GM08714 (cell line): Measurements from ENCODE around the gene SERTM1.

Source experiments
- H3K4me3 ChIP-seq: fragments of 200-500 bp; sonication (Bioruptor generic); 2 replicates; pipeline ENCODE4 v1.5.1; 2014; ENCODE audit warnings: mild to moderate bottlenecking, low read length, inconsistent platforms
- ZNF274 ChIP-seq: IDR thresholded peaks from 2 replicates; pipeline ENCODE4 v1.6.1; 2012; ENCODE audit warnings: mild to moderate bottlenecking, low read depth, low read length

SERTM1 gene

DNA sequence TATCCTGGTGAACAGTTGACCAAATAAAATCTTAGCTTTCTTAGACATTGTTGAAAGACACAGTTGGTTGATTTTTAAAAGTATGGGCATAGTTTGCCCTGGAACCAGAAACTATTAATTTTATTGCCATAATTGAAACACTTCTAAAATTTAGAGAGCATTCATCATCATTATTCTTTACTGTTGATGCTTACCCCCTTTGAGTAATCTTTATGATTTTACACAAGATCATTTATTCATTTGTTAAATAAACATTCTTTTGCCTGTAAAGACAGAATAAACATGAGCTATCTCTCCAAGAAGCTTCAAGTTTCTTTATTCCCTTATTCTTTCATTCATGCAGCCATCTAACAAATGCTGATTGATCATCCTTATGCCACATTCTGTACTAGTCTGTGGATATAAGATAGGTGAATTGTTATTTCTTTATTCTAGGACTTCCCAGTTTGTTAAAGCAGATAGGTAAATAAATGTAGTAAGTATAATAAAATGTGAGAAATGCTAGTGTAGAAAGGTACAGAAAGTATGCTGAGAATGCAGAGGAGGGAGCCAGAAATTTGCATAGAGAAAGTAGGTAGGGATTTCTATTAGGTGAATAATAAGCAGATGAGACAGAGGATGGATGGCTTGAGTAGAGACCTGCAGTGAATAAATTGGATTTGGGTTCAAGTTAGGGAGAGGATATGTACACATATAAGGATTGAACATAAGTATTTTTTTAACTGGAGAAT, 8.2 kb downstream of the SERTM1 start:
- TF ChIP-seq ZNF274, result no peak
- no peak overlapping the region for H3K4me3 ChIP-seq

DNA sequence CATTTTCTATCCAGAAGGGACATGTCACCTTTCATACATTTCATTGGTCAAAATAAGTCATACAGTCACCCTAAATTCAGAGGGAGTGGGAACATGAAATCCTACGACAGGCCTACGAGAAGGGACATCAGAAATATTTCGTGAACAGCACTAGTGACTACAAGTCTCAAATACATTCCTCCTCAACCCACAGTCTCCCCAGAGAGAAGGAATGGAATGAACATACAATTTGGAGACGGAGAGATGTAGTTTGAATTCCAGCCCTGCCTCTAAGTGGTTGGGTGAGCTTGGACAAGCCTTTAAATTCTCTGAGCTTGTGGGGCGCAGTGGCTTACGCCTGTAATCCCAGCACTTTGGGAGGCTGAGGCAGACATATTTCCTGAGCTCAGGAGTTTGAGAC, 9.9 kb downstream of the SERTM1 start:
- H3K4me3 ChIP-seq, result no peak overlapping the region
- TF ChIP-seq ZNF274, result no peak

DNA sequence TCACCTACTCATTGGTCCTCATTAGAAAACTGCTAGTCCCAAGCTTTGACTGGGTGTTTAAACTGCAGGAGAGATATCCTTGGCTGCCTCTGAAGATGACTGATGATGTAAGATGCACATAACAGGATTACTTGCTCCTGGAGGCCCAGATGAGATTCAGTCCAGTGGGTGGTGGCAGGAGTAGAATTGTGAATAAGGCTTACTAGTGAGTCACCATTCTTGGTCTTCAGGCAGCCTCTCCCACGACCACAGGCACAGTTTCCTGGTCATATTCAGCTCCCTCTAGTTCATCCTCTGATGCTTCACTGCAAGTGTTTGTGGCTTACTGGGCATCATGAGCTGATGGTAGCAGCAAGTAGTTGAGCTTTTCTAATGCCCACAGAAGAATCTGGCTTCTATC, 12.1 kb downstream of the SERTM1 start:
- H3K4me3 ChIP-seq, result no peak overlapping the region
- no peak for TF ChIP-seq ZNF274

DNA sequence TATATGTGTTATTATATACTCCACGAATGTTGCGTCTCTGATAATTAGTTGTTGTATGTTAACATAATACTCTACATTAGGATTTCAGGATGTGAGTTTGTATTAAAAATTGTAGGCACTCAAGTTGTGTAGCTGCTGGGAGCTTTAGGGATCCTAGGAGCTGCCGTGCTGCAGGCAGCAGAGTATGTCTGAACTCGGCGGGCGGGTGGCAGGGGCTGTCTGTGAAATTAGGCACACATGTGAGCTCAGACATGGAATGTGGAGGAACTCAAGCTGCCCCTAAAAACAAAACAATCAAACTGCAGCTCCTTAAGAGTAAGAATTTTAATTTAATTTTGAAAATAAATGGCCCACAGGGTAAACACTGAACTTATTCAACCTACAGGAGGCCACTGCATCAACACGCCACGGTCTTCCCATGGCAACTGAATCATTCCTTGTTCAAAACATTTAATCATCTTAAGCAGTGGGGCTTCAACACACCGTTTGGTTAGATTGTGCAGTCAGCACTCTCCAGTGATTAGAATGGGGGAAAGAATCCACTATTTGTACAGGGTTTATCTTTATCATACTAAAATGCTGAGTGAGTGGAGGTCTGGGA, 22.7 kb downstream of the SERTM1 start:
- TF ChIP-seq ZNF274, result no peak
- H3K4me3 ChIP-seq, result no peak overlapping the region

DNA sequence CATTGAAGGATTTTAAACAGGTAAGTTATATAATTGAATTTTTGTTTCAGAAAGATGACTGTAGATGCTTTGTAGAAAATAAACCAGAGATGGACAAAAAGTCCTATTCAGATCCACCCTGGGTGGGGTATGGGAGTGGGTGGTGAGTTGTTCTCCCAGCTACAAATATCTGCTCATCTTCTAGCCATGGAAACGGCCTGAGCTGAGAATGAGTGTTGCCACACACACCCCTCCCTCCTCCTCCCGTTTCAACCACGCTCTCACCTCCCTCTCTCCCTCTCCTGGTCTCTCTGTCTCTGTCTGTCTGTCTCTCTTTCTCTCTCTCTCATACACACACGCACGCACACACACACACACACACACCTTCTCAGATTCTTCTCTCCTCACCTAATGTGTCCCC, 26.4 kb downstream of the SERTM1 start:
- H3K4me3 ChIP-seq, result no peak overlapping the region
- TF ChIP-seq ZNF274, result no peak

DNA sequence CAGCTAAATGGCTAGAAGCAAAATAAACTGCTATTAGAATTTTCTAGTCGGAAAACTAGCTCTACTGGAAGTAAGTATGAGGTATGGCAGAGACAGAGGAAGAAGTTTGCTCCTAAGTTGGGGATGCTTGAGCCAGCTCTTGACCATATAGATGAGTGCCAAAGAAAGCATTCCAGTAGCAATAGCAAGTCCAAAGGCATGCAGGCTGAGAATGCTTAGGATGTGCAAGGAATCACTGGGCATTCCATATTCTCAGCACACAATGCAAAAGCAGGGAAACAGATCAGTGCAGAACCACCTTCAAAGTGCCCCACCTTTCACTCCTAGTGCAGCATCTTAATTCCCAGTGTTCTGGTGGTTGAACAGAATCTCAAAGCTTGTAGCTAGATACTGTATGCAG, 32.9 kb downstream of the SERTM1 start:
- no peak for TF ChIP-seq ZNF274
- H3K4me3 ChIP-seq, result no peak overlapping the region

DNA sequence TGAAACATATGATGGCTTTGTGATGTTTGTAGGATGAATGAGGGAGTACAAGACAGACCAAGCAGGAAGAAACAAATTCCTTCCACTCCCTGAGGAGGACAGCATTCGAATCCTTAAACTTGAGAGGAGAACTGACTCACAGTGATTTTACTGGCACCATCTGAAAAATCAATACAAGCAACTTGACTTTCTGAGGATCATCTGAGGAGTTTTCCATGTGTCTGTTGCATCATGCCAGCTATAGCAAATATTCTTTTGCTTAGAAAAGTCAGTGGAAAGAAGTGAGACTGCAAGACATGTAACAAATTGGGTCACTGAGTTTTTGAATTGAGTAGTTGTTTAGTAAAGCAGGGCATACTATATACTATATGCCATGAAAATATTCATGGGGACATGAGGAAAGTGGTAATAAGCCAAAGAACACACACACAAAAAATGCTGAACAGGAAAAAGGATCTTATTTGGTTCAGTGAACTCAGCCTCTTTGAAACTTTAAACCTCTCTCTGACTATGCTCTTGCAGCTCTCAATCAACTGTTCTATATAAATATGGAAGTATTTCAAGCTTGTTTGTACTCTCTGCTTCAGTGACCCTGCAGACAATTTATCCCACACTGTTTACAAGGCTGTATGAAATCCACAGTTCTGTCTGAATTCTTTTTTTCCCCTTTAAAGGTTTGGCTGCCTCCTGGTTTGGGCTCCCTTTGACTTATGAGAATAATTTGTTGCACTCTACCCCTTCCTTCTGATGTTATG, 35.5 kb downstream of the SERTM1 start:
- no peak overlapping the region for H3K4me3 ChIP-seq
- TF ChIP-seq ZNF274, result no peak

DNA sequence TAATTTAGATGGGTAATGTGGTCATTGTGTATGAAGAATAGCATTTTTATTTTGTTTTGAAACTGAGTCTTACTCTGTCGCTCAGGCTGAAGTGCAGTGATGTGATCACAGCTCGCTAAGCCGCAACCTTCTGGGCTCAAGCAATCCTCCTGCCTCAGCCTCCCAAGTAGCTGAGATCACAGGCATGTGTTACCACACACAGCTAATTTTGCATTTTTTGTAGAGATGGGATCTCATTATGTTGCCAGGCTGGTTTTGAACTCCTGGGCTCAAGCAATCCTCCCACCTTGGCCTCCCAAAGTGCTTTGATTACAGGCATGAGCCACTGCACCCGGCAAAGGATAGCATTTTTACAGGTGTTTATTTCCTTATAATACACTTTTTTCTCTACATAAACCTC, 36.6 kb downstream of the SERTM1 start:
- no peak for TF ChIP-seq ZNF274
- no peak overlapping the region for H3K4me3 ChIP-seq

DNA sequence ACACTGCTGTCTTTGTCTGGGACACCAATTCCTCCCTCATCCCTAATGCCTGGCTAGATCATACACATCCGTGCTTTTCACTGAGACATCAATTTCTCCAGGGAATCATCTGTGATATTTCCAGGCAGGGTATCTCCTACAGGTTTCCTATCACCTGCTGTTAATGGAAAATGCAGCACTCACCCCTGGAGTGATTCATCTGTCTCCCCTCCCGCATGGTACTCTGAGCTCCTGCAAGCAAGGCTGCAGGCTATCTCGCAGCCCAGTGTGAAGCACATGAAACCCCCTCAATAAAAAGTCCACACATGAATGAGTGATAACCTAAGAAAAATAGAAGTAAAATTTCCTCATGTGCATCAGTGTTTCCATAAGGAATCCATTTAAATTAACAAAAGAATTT, 38.5 kb downstream of the SERTM1 start:
- H3K4me3 ChIP-seq, result no peak overlapping the region

DNA sequence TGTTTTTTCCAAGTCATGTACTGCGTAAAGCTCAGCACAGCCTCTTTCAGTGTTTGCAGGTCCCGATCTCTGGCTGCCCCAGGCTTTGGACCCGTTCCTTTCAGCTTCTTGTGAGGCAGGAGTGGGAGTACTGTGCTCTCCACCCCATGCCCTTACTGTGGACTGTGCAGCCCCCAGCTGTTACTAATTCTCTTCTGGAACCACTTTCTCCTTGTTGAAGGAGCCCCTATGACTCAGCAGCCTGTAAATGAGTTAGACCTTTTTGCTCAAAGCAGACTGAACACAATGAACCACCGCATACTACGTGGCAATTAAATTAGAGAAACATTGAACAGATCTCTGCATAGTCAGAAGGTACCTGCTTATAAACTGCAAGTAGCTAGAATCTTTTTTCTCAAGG, 39.0 kb downstream of the SERTM1 start:
- TF ChIP-seq ZNF274, result no peak

More for the DNA sequence above, 38.5 kb downstream of the SERTM1 start:
- TF ChIP-seq ZNF274, result no peak

DNA sequence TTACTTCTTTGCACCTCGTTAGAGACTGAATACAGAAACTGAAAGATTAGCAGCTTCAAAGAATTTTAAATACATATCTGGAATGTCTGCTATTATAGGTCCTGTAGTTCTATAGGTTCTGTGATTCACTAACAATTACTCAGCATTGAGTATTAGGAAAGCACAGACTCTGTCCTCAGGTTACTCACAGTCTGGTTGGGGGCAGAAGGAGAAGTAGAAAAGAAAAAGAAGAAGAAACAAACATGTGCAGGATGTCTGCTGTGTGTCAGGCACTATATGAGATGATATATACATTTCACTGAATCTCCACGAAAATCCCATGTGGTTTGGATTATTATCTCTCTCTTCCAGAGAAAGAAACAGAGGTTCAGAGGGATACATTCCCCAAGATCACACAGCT, 40.1 kb downstream of the SERTM1 start:
- TF ChIP-seq ZNF274, result no peak
- no peak overlapping the region for H3K4me3 ChIP-seq

More for the DNA sequence above, 39.0 kb downstream of the SERTM1 start:
- no peak overlapping the region for H3K4me3 ChIP-seq

DNA sequence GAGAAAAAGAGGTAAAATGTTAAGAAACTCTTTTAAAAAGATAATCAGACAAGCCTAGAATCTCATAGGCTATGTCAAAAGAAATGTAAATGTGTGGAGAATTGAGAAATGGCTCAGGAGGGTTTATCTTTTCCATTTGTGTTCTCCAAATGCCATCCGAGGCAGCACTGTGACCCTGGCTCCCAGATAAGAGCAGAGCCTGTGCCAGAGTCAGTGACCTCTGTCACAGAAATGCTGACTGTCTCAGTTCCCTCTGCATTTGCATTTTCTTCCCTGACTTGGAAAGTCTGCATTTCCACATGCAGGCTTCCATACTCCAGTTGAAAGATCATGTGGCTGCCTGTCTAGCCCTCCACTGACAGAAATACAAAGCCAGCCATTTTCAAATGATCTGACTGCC, 42.0 kb downstream of the SERTM1 start:
- TF ChIP-seq ZNF274, result no peak
- H3K4me3 ChIP-seq, result no peak overlapping the region

DNA sequence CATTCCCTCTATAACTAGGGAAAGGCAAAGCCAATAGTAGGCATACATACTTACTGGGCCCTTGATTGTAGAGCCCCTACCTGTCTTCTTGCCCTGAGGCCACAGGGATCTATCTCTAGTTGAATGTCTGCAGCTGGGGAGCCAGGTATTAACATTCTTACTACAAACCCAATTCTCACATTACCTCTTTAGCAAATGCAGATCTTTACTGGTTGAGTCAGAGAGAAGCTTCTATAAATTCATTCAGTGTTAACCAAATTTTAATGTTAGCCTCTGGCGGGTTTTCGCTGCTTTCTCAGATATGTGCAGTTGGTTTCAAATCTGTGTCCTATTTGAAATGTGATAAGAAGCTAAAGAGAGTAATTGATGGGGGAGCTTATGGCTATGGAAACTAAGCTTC, 43.2 kb downstream of the SERTM1 start:
- H3K4me3 ChIP-seq, result no peak overlapping the region
- no peak for TF ChIP-seq ZNF274

DNA sequence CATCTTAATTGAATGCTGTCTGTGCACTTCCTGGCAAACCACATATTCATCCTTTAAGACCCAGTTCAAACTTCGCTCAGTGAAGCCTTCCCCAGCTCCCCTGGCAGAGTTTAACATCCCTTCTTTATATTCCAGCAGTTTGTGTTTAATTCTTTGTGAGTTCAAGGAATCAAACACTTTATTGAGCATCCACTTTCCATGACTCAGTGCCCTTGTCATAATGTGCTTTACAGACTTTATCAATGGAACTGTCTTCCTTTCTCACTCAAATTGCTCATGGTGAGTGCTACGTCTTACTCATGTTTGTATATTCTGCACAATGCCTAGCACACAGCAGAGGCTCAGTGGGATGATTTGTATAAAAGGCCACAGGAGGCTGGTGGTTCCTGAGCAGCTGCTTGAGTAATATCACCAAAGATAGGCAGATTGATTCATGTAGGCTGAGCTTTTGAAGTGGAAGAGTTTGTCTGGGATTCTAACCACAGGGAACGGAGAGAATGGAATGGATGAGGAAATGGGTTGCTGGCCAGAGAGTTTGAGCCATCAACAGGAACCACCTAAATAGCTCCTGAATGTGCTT, 44.2 kb downstream of the SERTM1 start:
- TF ChIP-seq ZNF274, result no peak
- no peak overlapping the region for H3K4me3 ChIP-seq

DNA sequence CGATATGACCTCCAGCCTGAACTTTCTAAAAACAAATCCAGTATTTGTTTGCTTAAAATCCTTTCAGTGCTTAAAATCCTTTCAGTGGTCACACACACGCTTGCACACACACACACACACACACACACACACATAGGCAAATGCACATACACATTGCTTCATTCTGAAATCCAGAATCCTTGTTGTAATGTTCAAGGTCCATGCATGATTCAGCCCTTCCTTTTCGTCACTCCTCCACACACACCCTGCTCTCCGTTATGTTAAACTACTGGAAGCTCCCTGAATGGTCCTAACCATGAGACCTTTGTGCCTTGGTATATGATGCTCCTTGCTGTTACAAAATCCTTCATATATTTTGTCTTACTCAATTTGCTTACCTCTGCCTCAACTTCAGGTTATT, 44.9 kb downstream of the SERTM1 start:
- H3K4me3 ChIP-seq, result no peak overlapping the region
- TF ChIP-seq ZNF274, result no peak
